Stimulated activated CD8-positive, alpha-beta memory T cell treated with anti-CD3 and anti-CD28 coated beads, Interleukin-2, amount 100 ng/mL, for 1 hour (primary cell): ENCODE results near the gene ACBD4.

Source experiments
- DNase-seq, 2 donors: peaks; one replicate each; pipeline ENCODE4 v3.0.0-alpha.2; 2020; ENCODE audit warnings: low read depth in 2 of 2

The ACBD4 gene

DNA sequence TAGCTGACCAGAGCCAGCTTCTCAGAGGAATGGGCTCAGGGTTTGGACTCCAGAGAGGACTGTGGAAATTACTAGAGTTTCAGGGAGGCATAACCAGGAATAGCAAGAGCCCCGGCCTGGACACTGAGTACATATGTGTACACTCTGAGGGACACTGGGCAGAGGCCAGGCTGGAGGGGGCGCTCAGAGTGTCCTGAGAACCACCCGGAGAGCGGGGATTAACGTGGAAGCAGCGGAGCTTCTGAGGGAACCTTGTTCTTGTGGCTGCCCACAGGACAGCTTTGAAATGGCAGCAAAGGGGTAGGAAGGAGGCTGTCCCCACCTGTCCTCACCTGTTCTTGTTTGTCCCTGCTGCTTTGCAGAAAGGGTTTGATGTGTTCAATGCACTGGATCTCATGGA, 31.0 kb upstream of the ACBD4 start:
- no peak for DNase-seq

GRCh38 chr17:45104907-45105624, 30.4 kb upstream of the ACBD4 start:
- DNase-seq: no peak

DNA sequence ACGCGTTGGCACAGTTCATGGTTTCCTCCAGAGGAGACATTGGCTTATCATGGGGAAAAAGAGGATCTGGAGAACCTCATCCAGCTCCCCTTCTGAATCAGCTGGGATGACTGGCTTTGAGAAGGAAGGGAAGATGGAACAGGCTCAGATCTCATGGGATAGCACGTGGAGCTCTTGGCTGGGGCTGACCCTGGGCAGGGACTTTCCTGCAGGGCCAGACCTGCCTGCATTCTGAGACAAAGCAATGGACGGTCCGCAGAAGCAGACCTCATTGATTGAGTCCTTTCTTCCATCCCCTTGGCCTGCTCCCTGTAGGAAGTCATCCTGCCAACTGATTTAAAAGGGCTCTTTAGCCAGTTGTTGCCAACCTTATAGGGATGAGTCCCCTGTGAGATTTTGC, 29.4 kb upstream of the ACBD4 start:
- DNase-seq: no peak

- no peak for DNase-seq
Measured at GRCh38 chr17:45106582-45106981, 28.9 kb upstream of the ACBD4 start.

GRCh38 chr17:45107293-45108010, 28.0 kb upstream of the ACBD4 start:
- no peak for DNase-seq

GRCh38 chr17:45108051-45108450, 27.4 kb upstream of the ACBD4 start:
- no peak for DNase-seq

- DNase-seq: no peak
Measured at GRCh38 chr17:45108595-45109521, 26.6 kb upstream of the ACBD4 start.

DNA sequence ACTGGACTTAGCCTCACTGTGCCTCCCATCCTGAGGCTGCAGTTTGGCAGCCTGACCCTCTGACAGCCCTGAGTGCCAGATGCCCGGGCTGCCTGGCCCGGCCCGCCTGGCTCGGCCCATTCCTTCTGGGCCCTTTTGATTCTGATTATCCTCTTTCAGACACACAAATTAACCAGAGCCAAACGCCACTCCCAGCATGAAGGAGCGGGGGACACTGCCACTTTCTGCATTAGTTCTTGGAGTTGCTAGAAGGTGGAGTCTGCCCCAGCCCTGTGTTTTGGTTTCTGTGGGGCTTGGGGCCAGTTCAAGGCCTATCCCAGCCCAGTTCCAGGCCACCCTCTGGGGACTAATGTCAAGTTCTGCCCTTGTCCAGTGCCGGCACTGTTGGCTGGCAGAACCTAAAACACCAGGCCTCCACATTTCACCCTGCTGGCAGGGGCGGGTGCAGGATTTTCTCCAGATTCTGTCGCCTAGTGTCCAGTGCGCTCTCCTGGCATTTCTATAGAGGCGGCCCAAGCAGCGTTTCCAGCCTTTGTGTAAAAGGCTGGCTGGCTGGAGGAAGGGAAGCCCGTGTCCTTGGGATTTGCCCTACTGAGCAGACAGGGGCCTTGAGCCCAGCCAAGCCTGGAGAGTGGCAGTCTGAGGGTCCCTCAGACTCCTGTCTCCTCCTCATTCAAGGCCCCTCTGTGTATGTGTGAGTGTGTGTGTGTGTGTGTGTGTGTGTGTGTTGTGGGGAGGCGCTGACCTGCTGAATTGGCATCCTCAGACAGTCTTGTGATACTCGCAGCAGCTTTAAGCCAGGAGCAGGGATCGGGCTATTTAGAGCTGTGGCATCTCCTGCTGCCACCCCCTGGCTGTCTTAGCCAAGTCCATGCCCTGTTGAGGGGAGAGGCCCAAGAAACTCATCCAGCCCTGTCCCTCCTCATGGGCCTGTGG, 24.5 kb upstream of the ACBD4 start:
- DNase-seq: no peak

DNA sequence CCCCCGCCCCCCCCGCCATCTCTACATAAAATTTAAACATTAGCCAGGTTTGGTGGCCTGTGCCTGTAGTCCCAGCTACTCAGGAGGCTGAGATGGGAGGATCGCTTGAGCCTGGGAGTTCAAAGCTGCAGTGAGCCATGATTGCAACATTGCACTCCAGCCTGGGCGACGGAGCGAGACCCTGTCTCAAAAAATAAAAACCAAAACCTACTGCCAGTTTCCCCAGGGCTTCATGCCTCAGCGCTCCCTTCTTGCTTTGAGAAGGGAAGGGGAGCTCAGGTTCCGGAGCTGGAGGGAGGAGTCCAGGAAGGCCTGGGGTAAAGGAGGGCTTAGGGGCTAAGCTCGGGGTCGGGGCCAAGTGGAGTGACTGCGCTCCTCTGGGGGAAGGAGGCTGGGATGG, 23.6 kb upstream of the ACBD4 start:
- no peak for DNase-seq

- no peak for DNase-seq
Measured at GRCh38 chr17:45112559-45113423, 22.7 kb upstream of the ACBD4 start.

- no peak for DNase-seq
Measured at GRCh38 chr17:45113424-45113754, 22.1 kb upstream of the ACBD4 start.

DNA sequence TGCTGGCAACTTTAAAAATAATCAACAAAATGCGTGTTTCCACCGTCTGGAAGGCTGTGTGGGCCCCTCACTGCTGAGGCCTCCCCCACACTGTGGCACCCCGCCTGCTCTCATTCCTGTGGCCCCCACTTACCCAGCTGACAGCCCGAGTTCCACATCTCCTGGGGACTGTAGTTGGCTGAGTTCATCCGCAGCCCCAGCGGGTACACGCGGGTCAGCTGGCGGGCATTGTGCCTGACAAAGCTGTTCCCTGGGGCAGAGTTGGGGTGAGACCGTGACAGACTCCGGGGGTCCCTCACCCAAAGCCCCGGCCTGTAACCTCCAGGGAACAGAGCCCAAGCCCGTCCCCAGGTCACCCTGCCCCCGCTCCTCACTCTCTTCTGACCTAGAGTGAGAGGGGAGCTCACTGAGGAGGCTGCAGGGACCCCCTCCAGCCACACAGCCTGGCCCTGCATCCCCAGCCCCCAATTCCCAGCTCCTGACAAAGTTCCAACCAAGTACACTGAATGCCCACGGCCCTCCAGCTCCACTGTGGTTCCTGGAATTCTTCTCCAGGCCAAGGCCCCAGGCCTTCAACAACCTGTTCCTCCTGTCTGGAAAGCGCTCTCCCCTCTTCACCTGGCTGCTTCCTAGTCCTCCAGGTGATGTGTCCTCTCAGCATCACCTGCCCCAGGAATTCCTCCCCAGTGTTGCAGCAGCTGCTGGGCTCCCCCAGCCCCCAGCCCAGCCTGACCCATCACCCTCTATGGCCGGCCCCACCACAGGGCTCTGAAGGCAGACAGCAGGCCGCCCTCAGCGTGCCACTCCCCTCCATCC, 21.2 kb upstream of the ACBD4 start:
- no peak for DNase-seq

DNA sequence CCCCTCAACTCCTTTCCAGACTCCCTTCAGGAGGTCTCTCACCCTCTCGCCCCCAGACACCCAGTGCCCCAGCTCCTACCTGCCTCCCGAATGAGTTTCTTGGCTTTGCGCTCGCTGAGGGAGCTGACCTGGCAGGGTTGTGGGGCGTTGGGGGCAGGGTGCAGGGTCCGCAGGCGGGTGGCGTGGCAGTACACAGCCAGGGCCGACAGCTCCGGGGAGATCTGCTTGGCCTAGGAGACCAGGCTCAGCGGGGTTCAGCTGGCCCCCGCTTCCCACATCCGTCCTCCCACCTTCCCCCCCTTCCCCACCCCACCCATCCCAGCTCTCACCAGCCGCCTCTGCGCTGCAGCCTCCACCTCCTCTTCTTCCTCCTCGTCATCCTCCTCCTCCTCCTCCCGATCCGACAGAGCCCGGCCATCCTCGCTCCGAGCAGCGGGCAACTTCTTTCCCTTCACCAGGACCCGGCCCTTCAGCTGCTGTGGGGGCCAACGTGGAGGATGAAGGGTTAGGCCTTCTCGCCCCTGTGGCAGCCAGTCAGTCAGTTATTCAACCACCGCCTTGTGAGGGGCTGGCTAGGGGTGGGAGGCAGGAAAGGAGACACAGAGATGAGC, 20.4 kb upstream of the ACBD4 start:
- DNase-seq: no peak

GRCh38 chr17:45115871-45116270, 19.6 kb upstream of the ACBD4 start:
- no peak for DNase-seq

- DNase-seq: no peak
Measured at GRCh38 chr17:45116434-45117016, 19.0 kb upstream of the ACBD4 start.

DNA sequence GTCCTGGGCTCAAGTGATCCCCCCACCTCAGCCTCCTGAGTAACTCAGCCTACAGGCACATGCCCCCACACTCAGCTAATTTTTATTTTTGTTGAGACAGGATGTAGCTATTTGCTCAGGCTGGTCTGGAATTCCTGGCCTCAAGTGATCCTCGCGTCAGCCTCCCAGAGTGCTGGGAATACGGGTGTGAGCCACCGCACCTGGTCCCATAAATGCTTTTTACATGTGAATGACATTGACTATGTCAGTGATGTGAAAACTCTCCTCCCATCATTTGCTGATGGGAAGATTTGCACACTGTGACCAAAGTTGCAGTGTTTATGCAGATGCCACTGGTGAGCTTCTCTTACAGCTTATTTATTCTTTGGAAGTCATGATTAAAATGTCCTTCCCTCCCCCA, 18.2 kb upstream of the ACBD4 start:
- no peak for DNase-seq

DNA sequence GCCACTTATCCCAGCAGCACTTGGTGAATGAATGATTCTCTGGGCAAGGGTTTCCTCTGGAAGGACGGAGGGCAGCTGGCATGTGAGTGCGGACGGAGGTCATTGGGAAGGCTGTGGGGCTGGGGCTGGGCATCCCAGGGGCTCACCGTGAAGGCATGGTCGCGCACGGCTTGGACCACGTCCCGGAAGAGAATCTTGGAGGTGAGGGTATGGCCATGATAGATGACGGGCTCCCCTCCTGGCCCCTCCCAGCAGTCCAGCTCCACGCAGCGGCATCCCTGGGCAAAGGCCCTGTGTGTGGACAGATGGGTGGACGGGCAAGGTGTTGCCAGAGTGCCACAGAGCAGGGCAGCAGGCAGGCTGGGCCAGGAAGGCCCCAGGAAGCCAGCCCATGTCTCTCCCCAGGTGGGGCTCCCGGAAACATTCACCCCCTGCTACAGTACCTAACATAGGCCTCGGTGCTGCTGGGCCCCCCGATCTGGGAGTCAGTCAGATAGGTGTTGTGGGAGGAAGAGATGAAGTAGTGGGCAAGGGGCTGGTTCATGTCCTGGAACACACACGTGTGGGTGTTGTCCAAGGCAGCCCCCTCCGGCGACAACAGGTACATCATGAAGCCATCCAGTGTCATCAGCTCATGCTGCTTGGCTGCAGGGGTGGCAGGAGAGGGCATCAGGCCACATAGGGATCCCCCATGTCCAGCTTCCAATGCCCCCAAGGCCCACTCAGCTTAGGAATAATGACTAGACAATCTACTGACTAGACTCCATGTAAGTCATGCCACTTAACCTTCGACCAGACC, 17.4 kb upstream of the ACBD4 start:
- no peak for DNase-seq

GRCh38 chr17:45118691-45119090, 16.8 kb upstream of the ACBD4 start:
- DNase-seq: no peak
